ENCODE measurements around the gene TMPRSS6.

DNA sequence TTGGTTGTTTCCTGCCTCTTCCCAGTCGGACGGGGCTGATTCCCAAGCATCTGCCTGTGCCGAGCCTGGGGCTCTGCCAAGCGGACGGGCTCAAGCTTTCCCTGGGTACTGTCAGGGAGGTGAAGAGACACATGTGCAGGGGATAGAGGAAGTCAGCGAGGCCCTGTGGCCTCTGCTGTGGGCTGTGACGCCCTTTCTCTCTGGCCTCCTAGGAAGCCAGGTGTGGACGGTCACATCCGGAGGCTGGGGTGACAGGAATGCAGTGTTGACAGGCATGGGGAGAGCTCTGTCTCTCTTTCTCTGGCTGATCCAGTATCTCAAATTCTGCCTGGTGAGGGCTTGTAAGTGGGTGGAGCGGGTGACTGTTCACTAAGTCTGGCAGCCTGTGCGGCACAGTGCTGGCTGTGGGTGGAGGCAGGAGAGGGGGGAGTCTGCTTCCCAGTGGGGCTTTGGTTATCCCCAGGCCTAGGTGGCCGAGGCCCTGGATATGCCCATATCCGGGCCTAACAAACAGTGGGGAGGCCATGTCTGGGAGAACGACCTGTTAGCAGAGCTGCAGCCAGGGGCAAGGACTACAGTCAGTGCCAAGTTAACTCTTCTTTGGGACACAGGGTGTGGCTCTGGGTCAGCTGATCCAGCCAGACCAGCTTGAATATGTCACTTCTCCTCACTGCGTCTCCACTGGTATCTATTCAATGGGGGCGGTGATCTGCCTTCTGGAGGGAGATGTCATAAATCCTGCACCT lies 56.0 kb downstream of the TMPRSS6 start:
- no peak for TF ChIP-seq ZNF274 (IDR thresholded peaks at IDR 0.05; ENCODE audit: low read depth, low read length)
- TF ChIP-seq YY1 (IDR thresholded peaks at IDR 0.05; ENCODE audit: insufficient read depth, insufficient read length), result no peak
- no peak for TF ChIP-seq SUZ12 (IDR thresholded peaks at IDR 0.05; ENCODE audit: extremely low read depth, insufficient read depth, insufficient read length)

All from NT2/D1 (cell line).